Stimulated activated naive CD4-positive, alpha-beta T cell treated with Interleukin-2 at 50 U/mL for 16 hours (primary cell): Measurements from ENCODE around the gene CBFA2T3.
"Not testable (repeated sequence)": the region's sequence is repeated elsewhere in the genome, so short reads cannot be mapped to it uniquely, and the experiment has no call there.

Experiments
- DNase-seq: peaks from one replicate; lab custom pipeline; 2025; lab: John Stamatoyannopoulos, UW

CBFA2T3 gene

GRCh38 chr16:88906535-88907105 is 70.4 kb downstream of the CBFA2T3 start:
- no peak for DNase-seq

GRCh38 chr16:88906020-88906419 is 71.0 kb downstream of the CBFA2T3 start:
- DNase-seq = no peak

- DNase-seq = no peak
These were observed 71.4 kb downstream of the CBFA2T3 start for GRCh38 chr16:88905563-88905962.

- DNase-seq = no peak
These were observed 72.2 kb downstream of the CBFA2T3 start for GRCh38 chr16:88904676-88905365.

GRCh38 chr16:88903267-88903666 is 73.7 kb downstream of the CBFA2T3 start:
- DNase-seq = no peak

GRCh38 chr16:88902744-88903143 is 74.3 kb downstream of the CBFA2T3 start:
- no peak for DNase-seq

GRCh38 chr16:88901718-88902337 is 75.2 kb downstream of the CBFA2T3 start:
- no peak for DNase-seq

- no peak for DNase-seq
These were observed 76.3 kb downstream of the CBFA2T3 start for GRCh38 chr16:88900662-88901052.

GRCh38 chr16:88899901-88900661 is 76.9 kb downstream of the CBFA2T3 start:
- DNase-seq = no peak

- no peak for DNase-seq
These were observed 79.1 kb downstream of the CBFA2T3 start for GRCh38 chr16:88897696-88898425.

- no peak for DNase-seq
These were observed 80.6 kb downstream of the CBFA2T3 start for GRCh38 chr16:88896238-88897070.

GRCh38 chr16:88895335-88895734 is 81.7 kb downstream of the CBFA2T3 start:
- no peak for DNase-seq

- DNase-seq = no peak
These were observed 82.2 kb downstream of the CBFA2T3 start for GRCh38 chr16:88894681-88895300.

GRCh38 chr16:88894266-88894665 is 82.7 kb downstream of the CBFA2T3 start:
- DNase-seq = not testable (repeated sequence)

- no peak for DNase-seq
These were observed 83.7 kb downstream of the CBFA2T3 start for GRCh38 chr16:88893127-88893968.

GRCh38 chr16:88892065-88892464 is 84.9 kb downstream of the CBFA2T3 start:
- no peak for DNase-seq

GRCh38 chr16:88891083-88891482 is 85.9 kb downstream of the CBFA2T3 start:
- no peak for DNase-seq

- DNase-seq = not testable (repeated sequence)
These were observed 87.2 kb downstream of the CBFA2T3 start for GRCh38 chr16:88889702-88890352.
